ENCODE data around the gene AKR1A1. TPM values are rescaled to one million over a fixed set of nuclear protein-coding genes. Genes with fewer than 3 reads are reported as not detected.

AKR1A1 gene
- total and polyA plus RNA-seq, 2 of the 8 experiments (the other 6 are each of a cell fraction or from before 2014, with no cell fraction given): 344 to 435 TPM

DNA sequence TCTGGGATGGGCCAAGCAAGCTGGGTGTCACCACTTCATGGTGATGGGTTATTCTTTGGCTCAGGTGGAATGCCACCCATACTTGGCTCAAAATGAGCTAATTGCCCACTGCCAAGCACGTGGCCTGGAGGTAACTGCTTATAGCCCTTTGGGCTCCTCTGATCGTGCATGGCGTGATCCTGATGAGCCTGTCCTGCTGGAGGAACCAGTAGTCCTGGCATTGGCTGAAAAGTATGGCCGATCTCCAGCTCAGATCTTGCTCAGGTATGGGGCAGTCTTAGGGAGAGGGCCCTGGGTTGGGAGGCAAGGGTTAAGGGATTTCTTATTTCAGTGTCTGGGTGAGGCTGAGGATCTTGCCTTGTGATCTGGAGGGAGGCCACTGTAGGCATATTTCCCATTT is 17.8 kb downstream of the AKR1A1 start:
- FAIRE-seq: no peak
- no peak overlapping the region for H3K56ac ChIP-seq (replicated peaks; ENCODE audit: insufficient read length, low read depth, low read length)
- no peak overlapping the region for H2AFZ ChIP-seq (ENCODE audit: low read length)
- no peak overlapping the region for H3K23ac ChIP-seq (ENCODE audit: insufficient read length)
- no peaks in the 10 kb centered on the region for H3K23me2 ChIP-seq (ENCODE audit: low read depth, low read length)
- no peak overlapping the region for H3K14ac ChIP-seq (ENCODE audit: insufficient read length)
- peaks cover 0 to 3% (median 2%) of the 10 kb centered on the region in 4 experiments; a peak in 5 of 7 replicates for H3K4me1 ChIP-seq (replicated peaks in 1 of 4; ENCODE audit: control insufficient read depth in 3 of 4, insufficient read depth in 4 of 4, low read length in 3 of 4)
- 96% methylated on average over 4 of the region's 4 CpGs; no CpG with 5 or more reads in 1 of the 2 experiments for WGBS, 2 experiments (ENCODE audit: extremely low coverage in 1 of 2, insufficient coverage in 1 of 2, insufficient read length in 1 of 2, insufficient replicate concordance in 2 of 2, low coverage in 1 of 2, low lambda C conversion rate in 2 of 2, missing lambda C conversion rate in 1 of 2)
- no peak overlapping the region for H3K4me2 ChIP-seq (ENCODE audit: insufficient read depth in 1 of 2, low read depth in 2 of 2, low read length in 2 of 2)
- no peaks in the 10 kb centered on the region for H3K9me3 ChIP-seq (ENCODE audit: insufficient read depth in 2 of 2, low read depth in 1 of 2, low read length in 1 of 2)
- no peak overlapping the region for H4K91ac ChIP-seq (replicated peaks; ENCODE audit: insufficient read length, low read length)
- H3K27ac ChIP-seq (ENCODE audit: low read depth, low read length): no peak overlapping the region; the same call in 1 of the 2 replicates
- H2AK5ac ChIP-seq (ENCODE audit: low read depth, low read length): no peak overlapping the region
- no peak overlapping the region for H2BK20ac ChIP-seq (ENCODE audit: low read length)
- ChIA-PET CTCF (ENCODE audit: partially characterized antibody) (interaction anchor here (0.6 to 10.7 kb wide), 23 partner anchors 10 to 775 kb away, joined by 3 to 133 read pairs (median 7); partner anchors contain the start of genes AKR1A1, NASP and PRDX1), POLR2A (ENCODE audit: partially characterized antibody) (interaction anchor here (0.8 to 16.6 kb wide), 9 partner anchors 13 to 68 kb away, joined by 3 to 222 read pairs (median 55); partner anchors contain the start of genes AKR1A1, CCDC163, MMACHC and NASP)
- H3K18ac ChIP-seq (ENCODE audit: extremely low read depth, low read length): no peak overlapping the region
- H4K5ac ChIP-seq (ENCODE audit: insufficient read length, low read depth, low read length): no peak overlapping the region
- no peak overlapping the region for H3K4me3 ChIP-seq (ENCODE audit: extremely low read depth in 1 of 4, insufficient read depth in 2 of 4, low read depth in 3 of 4, low read length in 4 of 4)
- TF ChIP-seq RXRA (IDR thresholded peaks at IDR 0.05; ENCODE audit: insufficient read depth, low read depth, low read length): no peak
- TF ChIP-seq CEBPB (IDR thresholded peaks at IDR 0.05; ENCODE audit: low read depth, low read length): no peak
- no peak for TF ChIP-seq YY1 (IDR thresholded peaks at IDR 0.05; ENCODE audit: low read depth, low read length)
- no peak for TF ChIP-seq JUND (IDR thresholded peaks at IDR 0.05; ENCODE audit: low read length)
- TF ChIP-seq ZNF274 (IDR thresholded peaks at IDR 0.05; ENCODE audit: borderline replicate concordance, extremely low read depth, low read length): no peak
- TF ChIP-seq HDAC6 (IDR thresholded peaks at IDR 0.05; ENCODE audit: low read depth, low read length): no peak
- TF ChIP-seq EGR1 (IDR thresholded peaks at IDR 0.05; ENCODE audit: borderline replicate concordance, low read depth, low read length): no peak
- peaks cover 29 to 58% (median 48%) of the 10 kb centered on the region in 4 experiments for H3K36me3 ChIP-seq (ENCODE audit: control insufficient read depth in 2 of 4, insufficient read depth in 4 of 4, low read length in 3 of 4)
- no peak overlapping the region for H3K9ac ChIP-seq (replicated peaks in 1 of 4; ENCODE audit: extremely low read depth in 1 of 4, low read depth in 3 of 4, low read length in 3 of 4)
- no peak overlapping the region for H4K8ac ChIP-seq (ENCODE audit: extremely low read depth, insufficient read depth, low read length)
- H2BK15ac ChIP-seq (ENCODE audit: low read length): no peak overlapping the region
- H2BK5ac ChIP-seq (ENCODE audit: low read depth, low read length): no peak overlapping the region
- H3K27me3 ChIP-seq (replicated peaks in 1 of 4; ENCODE audit: control insufficient read depth in 3 of 4, extremely low read depth in 1 of 4, insufficient read depth in 3 of 4, low read length in 3 of 4): no peaks in the 10 kb centered on the region
- H2BK120ac ChIP-seq (replicated peaks; ENCODE audit: low read depth, low read length): no peak overlapping the region
- H2BK12ac ChIP-seq (ENCODE audit: low read depth, low read length): no peak overlapping the region
- no peak for DNase-seq (ENCODE audit: low read depth in 1 of 2, low spot score in 2 of 2)
- 0 out of 2 replicates have a peak, but pooled peaks cover 3% of the 10 kb centered on the region for H3K79me1 ChIP-seq (ENCODE audit: low read depth, low read length)
- H4K20me1 ChIP-seq (replicated peaks in 1 of 2; ENCODE audit: control insufficient read depth in 1 of 2, insufficient read depth in 2 of 2, low read length in 2 of 2): peaks cover 8 to 16% of the 10 kb centered on the region in 2 experiments
- H3K79me2 ChIP-seq (ENCODE audit: control insufficient read depth in 1 of 2, insufficient read depth in 2 of 2, low read length in 2 of 2): peaks cover 0 to 9% of the 10 kb centered on the region in 2 experiments; a peak in 1 of 4 replicates
- no peak overlapping the region for H3K4ac ChIP-seq (replicated peaks; ENCODE audit: insufficient read length, low read depth, low read length)
